ENCODE data around the gene CARD9.

DNA sequence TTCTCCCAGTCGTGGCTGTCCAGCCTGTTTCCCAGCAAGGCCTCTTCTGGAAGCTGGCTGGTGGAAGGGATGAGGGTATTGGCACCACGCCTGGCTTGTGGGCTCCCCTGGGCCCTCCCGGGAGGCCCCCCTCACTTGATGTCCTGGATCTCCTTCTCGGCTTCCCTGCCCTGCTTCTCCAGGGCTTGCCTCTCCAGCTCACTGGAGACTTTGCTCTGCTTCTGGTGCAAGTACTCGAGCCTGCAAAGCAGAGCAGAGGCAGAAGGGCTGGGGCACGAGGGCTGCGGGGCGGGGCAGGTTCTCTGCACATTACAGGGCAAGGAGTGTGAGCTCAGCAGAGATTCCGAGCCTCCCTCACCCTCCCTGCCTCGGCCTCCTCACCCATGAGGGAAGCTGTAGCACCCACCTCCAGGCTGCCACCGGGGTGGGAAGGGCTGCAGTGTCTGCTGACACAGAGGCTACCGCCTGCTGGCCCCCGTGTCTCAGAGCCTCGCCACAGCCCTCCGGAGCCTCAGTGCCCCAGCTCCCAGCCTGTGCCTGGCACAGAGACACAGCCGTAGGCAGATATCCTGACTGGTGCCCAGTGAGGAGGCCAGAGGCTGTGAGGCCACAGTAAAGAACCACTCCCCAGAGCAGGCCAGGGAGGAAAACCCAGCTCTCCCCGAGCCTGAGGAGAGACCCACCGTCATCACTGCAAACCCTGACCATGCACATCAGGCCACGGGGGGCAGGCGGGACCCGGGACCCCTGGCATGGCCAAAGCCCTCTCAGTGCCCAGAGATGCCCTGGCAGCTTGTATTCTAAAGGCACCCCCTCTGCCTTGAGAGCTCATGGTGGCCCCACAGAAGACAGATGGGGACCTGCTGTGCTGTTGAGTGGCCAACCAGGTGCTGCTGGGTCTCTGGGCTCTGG, 19.3 kb upstream of the CARD9 start:
- TF ChIP-seq CTCF (IDR thresholded peaks at IDR 0.05) (no peak), POLR2A (IDR thresholded peaks at IDR 0.05) (no peak)
